ENCODE data around the gene ACSL4.

ACSL4 gene

DNA sequence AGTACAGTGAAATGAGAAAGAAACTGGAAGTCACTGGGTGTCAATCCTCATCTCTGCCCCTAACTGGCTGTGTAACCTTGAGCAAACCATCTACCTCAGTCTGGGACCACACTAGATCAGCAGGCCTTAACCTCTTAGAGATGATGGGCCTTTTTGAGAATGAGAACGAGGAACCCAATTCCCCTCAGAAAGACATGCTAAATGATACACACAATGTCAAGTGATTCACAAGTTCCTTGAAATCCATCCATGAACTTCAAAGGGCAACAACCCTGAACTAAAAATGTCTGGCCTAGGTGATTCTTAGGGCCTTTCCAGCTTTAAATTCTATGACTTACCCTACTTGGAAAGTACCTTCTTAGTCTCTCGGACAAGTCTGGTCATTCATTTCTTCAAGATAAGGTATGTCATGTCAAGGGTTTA is 47.4 kb downstream of the ACSL4 start:
- TF ChIP-seq, protein P1, sequence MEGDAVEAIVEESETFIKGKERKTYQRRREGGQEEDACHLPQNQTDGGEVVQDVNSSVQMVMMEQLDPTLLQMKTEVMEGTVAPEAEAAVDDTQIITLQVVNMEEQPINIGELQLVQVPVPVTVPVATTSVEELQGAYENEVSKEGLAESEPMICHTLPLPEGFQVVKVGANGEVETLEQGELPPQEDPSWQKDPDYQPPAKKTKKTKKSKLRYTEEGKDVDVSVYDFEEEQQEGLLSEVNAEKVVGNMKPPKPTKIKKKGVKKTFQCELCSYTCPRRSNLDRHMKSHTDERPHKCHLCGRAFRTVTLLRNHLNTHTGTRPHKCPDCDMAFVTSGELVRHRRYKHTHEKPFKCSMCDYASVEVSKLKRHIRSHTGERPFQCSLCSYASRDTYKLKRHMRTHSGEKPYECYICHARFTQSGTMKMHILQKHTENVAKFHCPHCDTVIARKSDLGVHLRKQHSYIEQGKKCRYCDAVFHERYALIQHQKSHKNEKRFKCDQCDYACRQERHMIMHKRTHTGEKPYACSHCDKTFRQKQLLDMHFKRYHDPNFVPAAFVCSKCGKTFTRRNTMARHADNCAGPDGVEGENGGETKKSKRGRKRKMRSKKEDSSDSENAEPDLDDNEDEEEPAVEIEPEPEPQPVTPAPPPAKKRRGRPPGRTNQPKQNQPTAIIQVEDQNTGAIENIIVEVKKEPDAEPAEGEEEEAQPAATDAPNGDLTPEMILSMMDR (IDR thresholded peaks at IDR 0.05), result no peak

DNA sequence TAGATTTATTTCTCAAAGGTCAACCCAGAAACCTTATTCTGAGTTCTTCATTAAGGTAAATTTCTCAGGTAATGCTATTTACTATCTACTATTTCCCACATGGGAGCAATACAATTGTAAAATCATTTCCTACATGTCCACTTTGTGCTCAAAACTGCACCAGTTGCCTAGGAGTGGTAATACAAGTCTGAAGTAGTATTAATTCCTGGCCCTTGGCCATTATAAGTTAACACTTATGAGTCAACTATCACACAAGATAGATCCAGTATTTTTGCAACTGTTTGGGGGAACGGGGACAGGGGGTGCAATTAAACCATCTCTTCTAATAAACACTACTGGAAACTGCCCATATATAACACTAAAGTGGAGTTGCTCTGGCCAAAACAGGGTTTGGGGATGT is 48.9 kb downstream of the ACSL4 start:
- TF ChIP-seq, protein P1 (IDR thresholded peaks at IDR 0.05), result no peak

DNA sequence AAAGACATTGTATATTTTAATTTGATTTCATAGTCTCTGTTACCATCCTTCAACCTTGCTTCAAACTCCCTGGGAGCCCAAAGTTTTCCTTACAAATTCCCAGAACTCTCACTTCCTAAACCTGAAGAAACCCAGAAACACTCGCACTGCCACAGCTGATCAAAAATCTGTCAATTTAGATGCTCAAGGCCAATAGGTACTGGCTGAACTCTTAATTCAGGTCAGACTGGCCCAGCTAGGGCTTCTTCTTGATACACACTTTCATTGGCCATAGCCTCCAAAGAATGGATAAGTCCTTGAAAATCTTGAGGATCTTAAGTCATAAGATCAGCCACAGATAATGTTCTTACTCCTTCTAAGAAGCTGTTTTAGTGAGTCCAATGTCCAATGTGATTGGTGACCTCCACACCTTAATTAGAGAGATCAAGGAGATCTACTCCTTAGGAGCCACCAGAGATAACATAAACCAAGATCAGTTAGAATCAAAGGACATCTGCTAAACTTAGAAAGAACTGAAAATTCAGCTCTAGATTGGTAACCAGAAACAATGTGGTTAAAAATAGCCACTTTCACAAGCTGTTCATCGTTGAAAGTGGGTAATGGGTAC is 51.5 kb downstream of the ACSL4 start:
- TF ChIP-seq, protein P1 (IDR thresholded peaks at IDR 0.05), result no peak

DNA sequence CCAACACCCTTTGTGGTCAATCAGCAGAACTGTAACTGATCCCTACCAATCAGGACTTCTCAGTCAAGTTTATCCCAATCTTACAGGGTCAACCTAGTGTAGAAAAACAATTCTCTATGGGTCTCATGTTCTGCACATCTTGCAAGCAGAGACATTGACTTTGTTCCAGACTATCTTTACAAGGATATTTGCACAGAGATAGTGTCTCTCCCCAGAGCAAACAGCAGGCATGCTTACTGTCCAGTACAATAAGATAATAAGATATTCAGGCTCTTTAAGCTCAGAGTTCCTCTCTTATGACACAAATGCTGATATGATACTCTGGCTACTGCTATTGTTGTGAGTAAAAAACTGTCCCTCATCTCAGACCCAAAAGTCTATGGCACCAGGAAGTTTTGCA is 53.2 kb downstream of the ACSL4 start:
- TF ChIP-seq, protein P1 (IDR thresholded peaks at IDR 0.05), result no peak

DNA sequence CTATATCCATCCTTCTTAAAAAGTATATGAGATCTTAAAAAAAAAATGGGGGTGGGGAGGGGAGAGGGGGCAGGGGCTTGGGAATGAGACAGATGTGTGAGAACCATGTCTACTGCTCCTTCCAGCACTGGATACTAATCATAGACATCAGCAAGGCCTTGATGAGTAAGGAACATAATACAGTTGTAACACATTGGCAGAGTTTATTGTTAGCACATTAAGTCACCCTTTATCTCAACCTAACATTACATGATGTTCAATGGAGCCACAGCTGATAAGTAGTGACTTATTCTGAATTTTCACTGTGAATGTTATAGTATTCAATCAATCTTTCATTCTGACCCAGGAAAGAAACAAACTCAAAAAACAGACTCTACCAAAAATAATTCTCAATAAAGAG is 60.8 kb downstream of the ACSL4 start:
- TF ChIP-seq, protein P1 (IDR thresholded peaks at IDR 0.05), result no peak

DNA sequence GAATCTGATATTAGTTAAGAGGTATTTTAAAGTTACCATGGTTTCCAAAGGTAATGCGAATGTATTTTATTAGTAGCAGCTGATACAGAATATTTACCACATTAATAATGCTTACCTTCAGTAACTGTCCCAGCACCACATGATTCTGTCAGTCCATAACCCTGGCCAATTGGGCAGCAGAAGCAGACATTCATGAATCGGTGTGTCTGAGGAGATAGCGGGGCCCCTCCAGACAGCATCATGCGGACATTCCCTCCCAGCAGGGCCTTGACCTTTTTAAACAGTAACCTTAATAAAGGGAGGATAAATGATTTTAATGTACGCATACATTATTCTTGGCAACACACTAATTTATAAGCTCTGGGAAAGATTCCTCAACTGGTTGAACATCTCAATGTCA is 65.1 kb downstream of the ACSL4 start:
- TF ChIP-seq, protein P1 (IDR thresholded peaks at IDR 0.05), result no peak

DNA sequence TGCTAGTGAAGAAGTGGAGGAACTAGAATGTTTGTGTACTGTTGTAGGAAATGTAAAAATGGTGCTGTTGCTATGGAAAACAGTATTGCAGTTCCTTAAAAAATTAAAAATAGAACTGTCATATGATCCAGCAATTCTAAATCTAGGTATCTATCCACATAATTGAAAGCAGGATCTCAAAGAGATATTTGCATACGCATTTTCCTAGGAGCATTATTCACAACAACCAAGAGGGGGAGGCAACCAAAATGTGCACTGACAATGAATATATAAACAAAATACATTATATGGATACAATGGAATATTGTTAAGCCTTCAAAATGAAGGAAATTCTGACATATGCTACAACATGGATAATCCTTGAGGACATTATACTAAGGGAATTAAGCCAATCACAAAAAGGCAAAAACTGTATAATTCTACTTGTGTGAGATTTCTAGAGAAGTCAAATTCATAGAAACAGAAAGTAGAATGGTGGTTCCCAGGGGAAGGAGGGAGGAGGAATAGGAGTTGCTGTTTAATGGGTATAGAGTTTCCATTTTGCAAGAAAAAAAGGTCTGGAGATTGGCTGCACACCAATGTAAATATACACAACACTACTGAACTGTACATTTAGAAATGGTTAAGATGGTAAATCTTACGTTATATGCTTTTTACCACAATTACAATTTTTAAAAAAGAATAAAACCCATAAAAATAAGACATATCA is 72.5 kb downstream of the ACSL4 start:
- TF ChIP-seq, protein P1 (IDR thresholded peaks at IDR 0.05), result no peak
